H1 (cell line): Measurements from ENCODE around the gene MOK. TPM values are rescaled to one million over a fixed set of nuclear protein-coding genes. Genes with fewer than 3 reads are reported as not detected.

Experiments used
- CTCF ChIA-PET: fragments of 300-600 bp; sonication (Branson Sonifier 250); formaldehyde crosslinking; loops from one replicate; lab custom pipeline; 2021; ENCODE audit not compliant: partially characterized antibody; lab: Charles Lee
- POLR2A ChIA-PET: fragments of 300-600 bp; sonication (Branson Sonifier 250); formaldehyde crosslinking; loops from one replicate; lab custom pipeline; 2021; ENCODE audit warnings: inconsistent platforms; ENCODE audit not compliant: partially characterized antibody; lab: Charles Lee
- DNase-seq, 2 experiments: peaks; one replicate each; pipeline versions ENCODE4 v3.0.0 to v3.0.0-alpha.2; 2010 to 2022; ENCODE audit warnings: low spot score in 2 of 2, low read depth in 1 of 2, mixed read lengths in 1 of 2
- FAIRE-seq: peaks from 2 replicates; lab custom pipeline; 2011; peaks lifted over from hg19 to GRCh38; lab: Jason Lieb, UNC
- H2AFZ ChIP-seq: 2 replicates; pipeline ENCODE4 v1.8.1; 2012; ENCODE audit warnings: low read length, inconsistent platforms
- H2AK5ac ChIP-seq: 2 replicates; pipeline ENCODE4 v1.6.1; 2013; ENCODE audit warnings: low read depth, low read length
- H2BK120ac ChIP-seq: replicated peaks from 2 replicates; pipeline ENCODE3; 2013; ENCODE audit warnings: low read depth, low read length, inconsistent platforms
- H2BK12ac ChIP-seq: 2 replicates; pipeline ENCODE4 v1.6.1; 2013; ENCODE audit warnings: low read depth, low read length
- H2BK15ac ChIP-seq: 2 replicates; pipeline ENCODE4 v1.6.1; 2013; ENCODE audit warnings: low read length
- H2BK20ac ChIP-seq: 2 replicates; pipeline ENCODE4 v1.6.1; 2013; ENCODE audit warnings: low read length
- H2BK5ac ChIP-seq: 2 replicates; pipeline ENCODE4 v1.6.1; 2013; ENCODE audit warnings: low read depth, low read length
- H3K14ac ChIP-seq: 2 replicates; pipeline ENCODE4 v1.6.1; 2013; ENCODE audit warnings: inconsistent platforms; ENCODE audit not compliant: insufficient read length
- H3K18ac ChIP-seq: 2 replicates; pipeline ENCODE4 v1.6.1; 2013; ENCODE audit warnings: low read length; ENCODE audit errors: extremely low read depth
- H3K23ac ChIP-seq: 2 replicates; pipeline ENCODE4 v1.6.1; 2013; ENCODE audit warnings: inconsistent platforms; ENCODE audit not compliant: insufficient read length
- H3K23me2 ChIP-seq: 2 replicates; pipeline ENCODE4 v1.6.1; 2013; ENCODE audit warnings: low read depth, low read length
- H3K27ac ChIP-seq: 2 replicates; pipeline ENCODE4 v1.6.1; 2011; ENCODE audit warnings: low read depth, low read length, inconsistent platforms
- H3K27me3 ChIP-seq, 4 experiments: replicated peaks in 1 of 4; 1 replicate in 1 of 4; 2 replicates in 3 of 4; pipeline versions ENCODE4 v1.6.1 to v1.8.1; 2011 to 2013; ENCODE audit warnings: low read length in 3 of 4, mild to moderate bottlenecking in 3 of 4, inconsistent platforms in 2 of 4, mixed read lengths in 2 of 4, moderate library complexity in 1 of 4; ENCODE audit not compliant: control insufficient read depth in 3 of 4, insufficient read depth in 3 of 4; ENCODE audit errors: extremely low read depth in 1 of 4
- H3K36me3 ChIP-seq, 4 experiments: 2 replicates each; pipeline versions ENCODE4 v1.6.1 to v1.8.1; 2011 to 2013; ENCODE audit warnings: mild to moderate bottlenecking in 4 of 4, low read length in 3 of 4, moderate library complexity in 2 of 4, control low read depth in 1 of 4, inconsistent platforms in 1 of 4; ENCODE audit not compliant: insufficient read depth in 4 of 4, control insufficient read depth in 2 of 4
- H3K4ac ChIP-seq: replicated peaks from 2 replicates; pipeline ENCODE3; 2013; ENCODE audit warnings: low read length, low read depth, mixed read lengths, inconsistent platforms; ENCODE audit not compliant: insufficient read length
- H3K4me1 ChIP-seq, 4 experiments: replicated peaks in 1 of 4; 1 replicate in 1 of 4; 2 replicates in 3 of 4; pipeline versions ENCODE4 v1.6.1 to v1.8.1; 2011 to 2013; ENCODE audit warnings: low read length in 3 of 4, inconsistent platforms in 2 of 4, mixed read lengths in 1 of 4; ENCODE audit not compliant: insufficient read depth in 4 of 4, control insufficient read depth in 3 of 4
- H3K4me2 ChIP-seq, 2 experiments: 2 replicates each; pipeline versions ENCODE4 v1.6.1 to v1.8.1; 2011 to 2013; ENCODE audit warnings: low read depth in 2 of 2, low read length in 2 of 2, control low read depth in 1 of 2, inconsistent platforms in 1 of 2, mild to moderate bottlenecking in 1 of 2; ENCODE audit not compliant: insufficient read depth in 1 of 2
- H3K4me3 ChIP-seq, 4 experiments: fragments of 200-600, 300-600 bp in 1 of 4; sonication (generic), shearing (Covaris generic), sonication (Bioruptor Twin) in 1 of 4; 2 replicates each; pipeline versions ENCODE4 v1.5.1 to v1.8.1; 2011 to 2016; ENCODE audit warnings: low read length in 4 of 4, low read depth in 3 of 4, control low read depth in 2 of 4, inconsistent platforms in 2 of 4, mild to moderate bottlenecking in 2 of 4, mixed read lengths in 1 of 4, moderate library complexity in 1 of 4; ENCODE audit not compliant: insufficient read depth in 2 of 4; ENCODE audit errors: extremely low read depth in 1 of 4
- H3K56ac ChIP-seq: replicated peaks from 2 replicates; pipeline ENCODE3; 2013; ENCODE audit warnings: low read depth, mild to moderate bottlenecking, mixed read lengths, low read length, inconsistent platforms; ENCODE audit not compliant: insufficient read length
- H3K79me1 ChIP-seq: 2 replicates; pipeline ENCODE4 v1.6.1; 2013; ENCODE audit warnings: low read depth, low read length, control low read depth
- H3K79me2 ChIP-seq, 2 experiments: 2 replicates each; pipeline versions ENCODE4 v1.6.1 to v1.8.1; 2012 to 2013; ENCODE audit warnings: low read length in 2 of 2, mild to moderate bottlenecking in 2 of 2, inconsistent platforms in 1 of 2; ENCODE audit not compliant: insufficient read depth in 2 of 2, control insufficient read depth in 1 of 2
- H3K9ac ChIP-seq, 4 experiments: replicated peaks in 1 of 4; 1 replicate in 1 of 4; 2 replicates in 3 of 4; pipeline versions ENCODE4 v1.6.1 to v1.8.1; 2011 to 2013; ENCODE audit warnings: low read depth in 3 of 4, low read length in 3 of 4, control low read depth in 2 of 4, mild to moderate bottlenecking in 2 of 4, moderate library complexity in 2 of 4, inconsistent platforms in 1 of 4; ENCODE audit errors: extremely low read depth in 1 of 4
- H3K9me3 ChIP-seq, 2 experiments: 2 replicates each; pipeline versions ENCODE4 v1.6.1 to v1.8.1; 2012 to 2013; ENCODE audit warnings: mild to moderate bottlenecking in 2 of 2, moderate library complexity in 2 of 2, control low read depth in 1 of 2, inconsistent platforms in 1 of 2, low read depth in 1 of 2, low read length in 1 of 2, mixed read lengths in 1 of 2; ENCODE audit not compliant: insufficient read depth in 2 of 2
- H4K20me1 ChIP-seq, 2 experiments: replicated peaks in 1 of 2; 2 replicates each; pipeline versions ENCODE3 to v1.8.1; 2011 to 2013; ENCODE audit warnings: inconsistent platforms in 2 of 2, low read length in 2 of 2, mild to moderate bottlenecking in 1 of 2; ENCODE audit not compliant: insufficient read depth in 2 of 2, control insufficient read depth in 1 of 2
- H4K5ac ChIP-seq: 2 replicates; pipeline ENCODE4 v1.6.1; 2013; ENCODE audit warnings: low read length, low read depth, mixed read lengths, inconsistent platforms; ENCODE audit not compliant: insufficient read length
- H4K8ac ChIP-seq: 2 replicates; pipeline ENCODE4 v1.8.0; 2013; ENCODE audit warnings: mild to moderate bottlenecking, moderate library complexity, low read length, inconsistent platforms; ENCODE audit not compliant: insufficient read depth; ENCODE audit errors: extremely low read depth
- H4K91ac ChIP-seq: replicated peaks from 2 replicates; pipeline ENCODE3; 2013; ENCODE audit warnings: low read length, mixed read lengths, inconsistent platforms; ENCODE audit not compliant: insufficient read length
- MAFK ChIP-seq: IDR thresholded peaks from 2 replicates; pipeline ENCODE4 v1.6.1; 2012; ENCODE audit warnings: low read depth, mild to moderate bottlenecking, improper control_type of control experiment, low read length
- TAF1 ChIP-seq: IDR thresholded peaks from 2 replicates; pipeline ENCODE4 v1.6.1; 2011; ENCODE audit warnings: mild to moderate bottlenecking, low read depth, low read length
- WGBS, 2 experiments: shearing (Covaris generic) in 1 of 2; methylation state at CpG; one replicate each; pipeline versions ENCODE4 v1.1.6 to v1.1.7; 2013 to 2015; ENCODE audit warnings: low lambda C conversion rate in 2 of 2, mixed read lengths in 2 of 2, inconsistent platforms in 1 of 2, low coverage in 1 of 2, missing lambda C conversion rate in 1 of 2; ENCODE audit not compliant: insufficient replicate concordance in 2 of 2, insufficient coverage in 1 of 2, insufficient read length in 1 of 2; ENCODE audit errors: extremely low coverage in 1 of 2, missing lambda C conversion rate in 1 of 2; 5-methylcytosine and 5-hydroxymethylcytosine counted together
- polyA plus RNA-seq, 7 experiments: library from polyadenylated mRNA; depleted of rRNA in 3 of 7; stranded (reverse) in 5 of 7; unstranded in 2 of 7; fragments of >200 nt in 5 of 7; fragments of 200-250 nt in 2 of 7; gene quantifications; 1 replicate in 5 of 7; 2 replicates in 1 of 7; 4 replicates in 1 of 7; pipeline versions ENCODE4 v1.2.1 to v1.2.3, GENCODE V29; 2011 to 2013; ENCODE audit warnings: missing spikeins in 2 of 7, mixed read lengths in 2 of 7
- total RNA-seq: library from RNA; stranded (reverse); fragmentation: NEBNext Ultra II Directional; extraction: Animal tissue kit (Norgen Biotek cat#: 25700); gene quantifications from 2 replicates; pipeline ENCODE4 v1.2.1, GENCODE V29; 2021

Gene MOK
- total and polyA plus RNA-seq, 2 of the 8 experiments (the other 6 are each of a cell fraction or from before 2014, with no cell fraction given): 2.1 to 2.5 TPM

DNA sequence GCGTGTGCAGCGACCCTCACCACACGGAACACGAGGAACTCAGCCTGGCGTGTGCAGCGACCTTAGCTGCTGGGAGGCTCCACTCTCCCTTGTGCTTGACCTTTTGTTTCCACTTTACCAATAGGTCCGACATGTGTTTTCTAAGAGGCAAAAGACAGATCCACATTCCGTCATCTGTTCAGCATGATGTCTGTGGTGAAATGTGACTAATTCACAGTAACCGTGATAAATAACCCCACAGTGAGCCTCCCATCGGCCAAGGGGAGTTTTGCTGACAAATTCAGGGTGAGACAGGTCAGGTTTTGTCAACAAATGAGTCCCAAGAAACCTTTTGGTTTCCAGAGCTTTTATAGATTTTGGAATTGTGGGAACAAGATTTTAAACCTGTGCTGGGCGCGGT, 55.9 kb downstream of the MOK start:
- no peaks in the 10 kb centered on the region for H3K79me1 ChIP-seq
- H2BK5ac ChIP-seq: 0 out of 2 replicates have a peak overlapping the region, but pooled peaks have one; percentile 2
- H2BK120ac ChIP-seq: no peak overlapping the region
- H3K27ac ChIP-seq: no peak overlapping the region
- H3K23me2 ChIP-seq: peaks cover 2% of the 10 kb centered on the region; the same call in 1 of the 2 replicates
- TF ChIP-seq TAF1 (no peak), MAFK (no peak)
- H3K79me2 ChIP-seq: no peaks in the 10 kb centered on the region
- 89% methylated on average over 12 of the region's 12 CpGs; no CpG with 5 or more reads in 1 of the 2 experiments for WGBS, 2 experiments
- no peak overlapping the region for H3K14ac ChIP-seq
- H3K9me3 ChIP-seq: no peaks in the 10 kb centered on the region
- H3K9ac ChIP-seq: no peak overlapping the region
- no peak for DNase-seq
- ChIA-PET POLR2A (no interaction called here), CTCF (interaction anchor here (0.7 to 1.2 kb wide), 2 partner anchors 34 to 65 kb away, joined by 3 to 4 read pairs; no protein-coding TSS in a partner anchor)
- no peak overlapping the region for H2AK5ac ChIP-seq
- H2AFZ ChIP-seq: no peak overlapping the region
- H4K91ac ChIP-seq: peak overlapping the region; percentile 22
- no peak overlapping the region for H3K4me3 ChIP-seq
- no peak overlapping the region for H4K8ac ChIP-seq
- H2BK12ac ChIP-seq: peak overlapping the region; percentile 29; the same call in 1 of the 2 replicates
- H3K4me2 ChIP-seq: peak overlapping the region in 1 of 2 experiments; percentile 46; a peak in 2 of 4 replicates
- H2BK20ac ChIP-seq: no peak overlapping the region
- no peak for FAIRE-seq
- H3K23ac ChIP-seq: no peak overlapping the region
- H3K56ac ChIP-seq: no peak overlapping the region
- peak overlapping the region; percentile 85; the same call in 1 of the 2 replicates for H3K18ac ChIP-seq
- no peaks in the 10 kb centered on the region for H3K36me3 ChIP-seq
- no peaks in the 10 kb centered on the region for H4K20me1 ChIP-seq
- H4K5ac ChIP-seq: no peak overlapping the region
- H3K4ac ChIP-seq: no peak overlapping the region
- peaks cover 3 to 24% (median 20%) of the 10 kb centered on the region in 4 experiments; a peak in 4 of 7 replicates for H3K27me3 ChIP-seq
- H2BK15ac ChIP-seq: peak overlapping the region; percentile 25; the same call in 1 of the 2 replicates
- H3K4me1 ChIP-seq: peaks cover 3 to 15% (median 7%) of the 10 kb centered on the region in 4 experiments; a peak in 5 of 7 replicates
